HEK293 (cell line): ENCODE results near the gene CUEDC1.

Source experiments
- CTCF ChIA-PET: fragments of 350-600 bp; formaldehyde crosslinking; extraction: SDS; loops from one replicate; lab custom pipeline; 2021; ENCODE audit warnings: antibody characterized with exemption; lab: Yijun Ruan, JAX
- POLR2A ChIA-PET: fragments of 300-600 bp; formaldehyde crosslinking; extraction: SDS; loops from one replicate; lab custom pipeline; 2020; ENCODE audit warnings: antibody characterized with exemption, inconsistent platforms; lab: Yijun Ruan, JAX
- H3K27ac ChIP-seq: fragments of 200-500 bp; sonication (Bioruptor generic); 2 replicates; pipeline ENCODE4 v1.5.1; 2014; ENCODE audit warnings: low read depth, low read length, control low read depth, inconsistent platforms; ENCODE audit errors: extremely low read depth
- H3K36me3 ChIP-seq, 2 experiments: fragments of 200-500 bp in 1 of 2; sonication (Bioruptor generic) in 1 of 2; 1 replicate in 1 of 2; 2 replicates in 1 of 2; pipeline ENCODE4 v1.5.1; 2014 to 2017; ENCODE audit warnings: inconsistent platforms in 2 of 2, low read length in 2 of 2; ENCODE audit not compliant: control insufficient read depth in 2 of 2, insufficient read depth in 1 of 2
- H3K4me1 ChIP-seq: fragments of 200-500 bp; sonication (Bioruptor generic); 2 replicates; pipeline ENCODE4 v1.5.1; 2014; ENCODE audit warnings: mild to moderate bottlenecking, low read length, inconsistent platforms; ENCODE audit not compliant: control insufficient read depth, insufficient read depth
- H3K4me3 ChIP-seq: 2 replicates; pipeline ENCODE4 v1.5.1; 2011; ENCODE audit warnings: low read depth, mild to moderate bottlenecking, control low read depth, low read length, moderate library complexity
- H3K9me3 ChIP-seq: fragments of 200-500 bp; sonication (Bioruptor generic); 2 replicates; pipeline ENCODE4 v1.5.1; 2014; ENCODE audit warnings: low read depth, low read length, inconsistent platforms; ENCODE audit not compliant: control insufficient read depth, insufficient read depth
- KLF1 ChIP-seq: fragments of 450-650 bp; formaldehyde crosslinking; IDR thresholded peaks from 2 replicates; pipeline ENCODE4 v1.5.1; 2016; ENCODE audit warnings: missing biosample characterization, missing genetic modification characterization
- KLF16 ChIP-seq: fragments of 450-650 bp; formaldehyde crosslinking; IDR thresholded peaks from 2 replicates; pipeline ENCODE4 v1.5.1; 2017; ENCODE audit warnings: missing biosample characterization, missing genetic modification characterization
- OSR2 ChIP-seq: fragments of 450-650 bp; formaldehyde crosslinking; IDR thresholded peaks from 2 replicates; pipeline ENCODE4 v1.5.1; 2016; ENCODE audit warnings: missing biosample characterization, missing genetic modification characterization
- PRDM1 ChIP-seq: fragments of 450-650 bp; formaldehyde crosslinking; IDR thresholded peaks from 2 replicates; pipeline ENCODE4; 2016; ENCODE audit warnings: missing biosample characterization, missing genetic modification characterization
- ZBTB1 ChIP-seq: fragments of 450-650 bp; formaldehyde crosslinking; IDR thresholded peaks from 2 replicates; pipeline ENCODE4 v1.5.1; 2016; ENCODE audit warnings: missing biosample characterization, missing genetic modification characterization
- ZNF10 ChIP-seq: fragments of 450-650 bp; formaldehyde crosslinking; IDR thresholded peaks from 2 replicates; pipeline ENCODE4 v1.5.1; 2017; ENCODE audit warnings: missing biosample characterization, missing genetic modification characterization
- ZNF23 ChIP-seq: fragments of 450-650 bp; formaldehyde crosslinking; IDR thresholded peaks from 2 replicates; pipeline ENCODE4 v1.5.1; 2016; ENCODE audit warnings: missing biosample characterization, missing genetic modification characterization, borderline replicate concordance
- ZNF335 ChIP-seq: fragments of 450-650 bp; formaldehyde crosslinking; conservative IDR thresholded peaks from 2 replicates; pipeline ENCODE4 v1.5.1; 2016; ENCODE audit warnings: missing biosample characterization, missing genetic modification characterization
- ZNF394 ChIP-seq: fragments of 450-650 bp; formaldehyde crosslinking; IDR thresholded peaks from 2 replicates; pipeline ENCODE4 v1.5.1; 2016; ENCODE audit warnings: missing biosample characterization, missing genetic modification characterization, mild to moderate bottlenecking, moderate library complexity, borderline replicate concordance
- ZNF530 ChIP-seq: fragments of 450-650 bp; formaldehyde crosslinking; IDR thresholded peaks from 2 replicates; pipeline ENCODE4 v1.5.1; 2016; ENCODE audit warnings: low read depth, missing biosample characterization, missing genetic modification characterization
- ZNF701 ChIP-seq: fragments of 450-650 bp; formaldehyde crosslinking; IDR thresholded peaks from 2 replicates; pipeline ENCODE4 v1.5.1; 2016; ENCODE audit warnings: missing biosample characterization, missing genetic modification characterization
- TF ChIP-seq, protein P1 (sequence below): fragments of 450-650 bp; formaldehyde crosslinking; IDR thresholded peaks from 2 replicates; pipeline ENCODE4 v1.5.1; 2016; ENCODE audit warnings: missing biosample characterization, missing genetic modification characterization
- TF ChIP-seq, protein P2 (sequence below): fragments of 450-650 bp; formaldehyde crosslinking; IDR thresholded peaks from 2 replicates; pipeline ENCODE4 v1.5.1; 2017; ENCODE audit warnings: missing biosample characterization, missing genetic modification characterization
- TF ChIP-seq, protein P3 (sequence below): fragments of 450-650 bp; formaldehyde crosslinking; IDR thresholded peaks from 2 replicates; pipeline ENCODE4 v1.5.1; 2016; ENCODE audit warnings: missing biosample characterization, missing genetic modification characterization
- TF ChIP-seq, protein P4 (sequence below): fragments of 450-650 bp; formaldehyde crosslinking; IDR thresholded peaks from 2 replicates; pipeline ENCODE4 v1.5.1; 2016; ENCODE audit warnings: missing biosample characterization, missing genetic modification characterization
- TF ChIP-seq, protein P5 (sequence below): fragments of 450-650 bp; formaldehyde crosslinking; IDR thresholded peaks from 2 replicates; pipeline ENCODE4 v1.5.1; 2016; ENCODE audit warnings: missing biosample characterization, missing genetic modification characterization

The CUEDC1 gene

DNA sequence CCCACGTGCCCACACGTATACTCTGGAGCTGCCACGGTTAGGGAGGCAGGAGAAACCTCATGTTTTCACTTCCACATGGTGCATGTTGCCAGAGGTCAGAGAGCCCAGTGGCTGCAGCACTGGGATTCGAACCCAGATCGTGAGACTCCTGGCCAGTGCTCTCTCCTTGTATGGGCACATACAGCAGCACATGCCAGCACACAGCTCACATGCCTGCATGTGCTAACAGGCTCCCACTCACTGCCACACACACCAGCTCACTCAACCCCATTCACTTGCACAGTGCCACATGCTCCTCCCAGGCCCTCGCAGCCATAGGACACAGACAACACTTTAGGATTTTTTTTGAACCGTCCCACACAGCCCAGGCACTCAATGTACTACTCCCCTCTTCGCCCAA is 55.8 kb downstream of the CUEDC1 start:
- CTCF ChIA-PET: interaction anchor here (0.5 to 2.6 kb wide), 6 partner anchors 8 to 67 kb away, joined by 3 to 14 read pairs (median 6); no protein-coding TSS in a partner anchor
- Histone ChIP-seq H3K9me3 (no peaks in the 10 kb centered on the region), H3K4me3 (no peak overlapping the region)
- POLR2A ChIA-PET: interaction anchor here (1.0 to 2.0 kb wide), 2 partner anchors 56 to 108 kb away, joined by 5 to 9 read pairs; partner anchors contain the start of genes CUEDC1 and SRSF1
- TF ChIP-seq ZBTB1 (no peak), PRDM1 (tag by site-specific recombination) (peak; percentile 44; the same call in 1 of the 2 replicates), ZNF23 (tag by site-specific recombination) (no peak), ZNF530 (tag by site-specific recombination) (no peak)
- TF ChIP-seq, protein P1, sequence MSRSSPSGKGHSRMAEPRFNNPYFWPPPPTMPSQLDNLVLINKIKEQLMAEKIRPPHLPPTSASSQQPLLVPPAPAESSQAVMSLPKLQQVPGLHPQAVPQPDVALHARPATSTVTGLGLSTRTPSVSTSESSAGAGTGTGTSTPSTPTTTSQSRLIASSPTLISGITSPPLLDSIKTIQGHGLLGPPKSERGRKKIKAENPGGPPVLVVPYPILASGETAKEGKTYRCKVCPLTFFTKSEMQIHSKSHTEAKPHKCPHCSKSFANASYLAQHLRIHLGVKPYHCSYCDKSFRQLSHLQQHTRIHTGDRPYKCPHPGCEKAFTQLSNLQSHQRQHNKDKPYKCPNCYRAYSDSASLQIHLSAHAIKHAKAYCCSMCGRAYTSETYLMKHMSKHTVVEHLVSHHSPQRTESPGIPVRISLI (tag by site-specific recombination): no peak
- TF ChIP-seq, protein P2, sequence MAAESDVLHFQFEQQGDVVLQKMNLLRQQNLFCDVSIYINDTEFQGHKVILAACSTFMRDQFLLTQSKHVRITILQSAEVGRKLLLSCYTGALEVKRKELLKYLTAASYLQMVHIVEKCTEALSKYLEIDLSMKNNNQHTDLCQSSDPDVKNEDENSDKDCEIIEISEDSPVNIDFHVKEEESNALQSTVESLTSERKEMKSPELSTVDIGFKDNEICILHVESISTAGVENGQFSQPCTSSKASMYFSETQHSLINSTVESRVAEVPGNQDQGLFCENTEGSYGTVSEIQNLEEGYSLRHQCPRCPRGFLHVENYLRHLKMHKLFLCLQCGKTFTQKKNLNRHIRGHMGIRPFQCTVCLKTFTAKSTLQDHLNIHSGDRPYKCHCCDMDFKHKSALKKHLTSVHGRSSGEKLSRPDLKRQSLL (tag by site-specific recombination): no peak
- TF ChIP-seq, all 188 proteins: peak for 1
- no peaks in the 10 kb centered on the region for H3K36me3 ChIP-seq
- no peak overlapping the region for H3K27ac ChIP-seq
- no peaks in the 10 kb centered on the region for H3K4me1 ChIP-seq

DNA sequence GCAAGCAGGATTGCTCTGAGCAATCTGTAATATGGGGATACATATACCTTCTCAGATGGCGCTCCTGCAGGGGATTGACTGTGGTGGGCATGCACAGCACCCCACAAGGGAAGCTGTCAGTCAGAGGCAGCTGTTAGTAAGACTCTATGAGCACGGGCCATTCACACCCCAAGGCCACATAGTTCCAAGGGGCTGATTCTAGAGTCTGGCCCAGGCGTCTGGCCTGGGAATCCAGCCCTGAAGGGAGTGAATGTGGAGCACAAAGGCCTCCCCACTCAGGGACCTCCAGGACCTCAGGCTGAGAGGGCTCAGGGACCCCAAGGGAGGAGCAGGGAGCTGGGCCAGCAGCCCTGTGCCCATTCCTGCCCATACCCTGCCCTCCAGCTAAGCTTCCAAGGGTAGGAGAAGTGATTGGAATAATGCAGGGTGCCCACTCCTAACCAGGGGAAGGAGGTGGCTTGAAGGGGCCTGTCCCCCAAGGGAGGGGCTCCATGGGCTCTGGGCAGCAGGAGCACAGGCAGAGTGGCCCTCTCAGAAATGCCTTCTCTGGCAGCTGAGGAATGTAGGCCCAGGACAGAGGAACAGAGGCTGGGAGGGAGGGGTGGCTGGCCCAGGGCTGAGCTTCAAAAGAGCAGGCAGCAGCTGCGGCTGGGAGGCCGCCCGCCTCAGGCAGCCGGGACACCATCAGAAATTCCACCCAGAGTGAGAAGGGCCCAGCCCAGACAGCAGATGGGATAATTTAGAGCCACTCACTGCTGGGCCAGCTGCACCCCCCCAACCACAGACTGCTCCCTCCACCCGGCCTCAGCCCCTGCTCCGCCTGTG is 56.5 kb downstream of the CUEDC1 start:
- no peak overlapping the region for H3K4me3 ChIP-seq
- H3K4me1 ChIP-seq: no peaks in the 10 kb centered on the region
- no peaks in the 10 kb centered on the region for H3K36me3 ChIP-seq
- H3K9me3 ChIP-seq: no peaks in the 10 kb centered on the region
- ChIA-PET CTCF (interaction anchor here (0.5 to 2.6 kb wide), 7 partner anchors 7 to 91 kb away, joined by 3 to 14 read pairs (median 5); no protein-coding TSS in a partner anchor), POLR2A (interaction anchor here (0.8 to 1.0 kb wide), 2 partner anchors 16 to 109 kb away, joined by 3 to 5 read pairs; partner anchors contain the start of gene SRSF1)
- H3K27ac ChIP-seq: no peak overlapping the region
- TF ChIP-seq ZNF335 (tag by site-specific recombination): peak; percentile 36; the same call in 1 of the 2 replicates
- no peak for TF ChIP-seq ZNF701
- peak; percentile 48 for TF ChIP-seq KLF1
- peak; percentile 66; the same call in 1 of the 2 replicates for TF ChIP-seq ZNF10 (tag by site-specific recombination)

DNA sequence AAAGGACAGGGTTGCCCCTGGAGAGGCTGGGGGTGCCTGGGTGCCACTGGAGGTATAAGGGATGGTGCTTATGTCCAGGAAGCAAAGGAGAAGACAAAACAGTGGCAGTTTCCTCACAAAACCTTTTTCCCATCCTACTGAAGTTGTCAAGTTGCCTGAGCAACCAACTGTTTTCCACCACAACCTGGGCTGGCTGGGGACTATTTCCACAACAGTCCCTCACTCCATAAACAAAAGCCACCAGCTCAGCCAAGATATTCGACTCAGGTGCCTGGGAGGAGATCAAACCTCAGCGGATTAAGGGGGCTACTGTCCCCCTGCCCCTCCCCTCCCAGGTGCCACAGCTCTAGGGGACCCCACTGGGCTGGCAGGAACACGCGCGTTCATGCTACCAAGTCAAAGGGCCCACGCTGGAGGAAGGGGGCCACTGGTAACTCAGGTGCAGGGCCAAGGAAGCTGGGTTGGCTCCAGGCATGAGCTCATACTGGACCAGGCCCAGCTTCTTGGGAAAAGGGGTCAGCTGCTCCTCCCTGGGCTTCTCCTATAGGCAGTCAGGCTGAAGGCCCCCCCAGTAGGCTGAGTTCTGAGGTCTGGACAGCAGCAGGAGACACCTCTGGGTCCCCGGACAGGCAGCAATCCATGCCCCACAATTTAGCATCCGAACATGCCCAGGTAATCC is 59.7 kb downstream of the CUEDC1 start:
- peaks cover 6% of the 10 kb centered on the region for H3K4me1 ChIP-seq
- ChIA-PET CTCF (interaction anchor here (0.6 to 1.2 kb wide), 4 partner anchors 8 to 104 kb away, joined by 3 to 4 read pairs (median 3); no protein-coding TSS in a partner anchor), POLR2A (no interaction called here)
- TF ChIP-seq, protein P3, sequence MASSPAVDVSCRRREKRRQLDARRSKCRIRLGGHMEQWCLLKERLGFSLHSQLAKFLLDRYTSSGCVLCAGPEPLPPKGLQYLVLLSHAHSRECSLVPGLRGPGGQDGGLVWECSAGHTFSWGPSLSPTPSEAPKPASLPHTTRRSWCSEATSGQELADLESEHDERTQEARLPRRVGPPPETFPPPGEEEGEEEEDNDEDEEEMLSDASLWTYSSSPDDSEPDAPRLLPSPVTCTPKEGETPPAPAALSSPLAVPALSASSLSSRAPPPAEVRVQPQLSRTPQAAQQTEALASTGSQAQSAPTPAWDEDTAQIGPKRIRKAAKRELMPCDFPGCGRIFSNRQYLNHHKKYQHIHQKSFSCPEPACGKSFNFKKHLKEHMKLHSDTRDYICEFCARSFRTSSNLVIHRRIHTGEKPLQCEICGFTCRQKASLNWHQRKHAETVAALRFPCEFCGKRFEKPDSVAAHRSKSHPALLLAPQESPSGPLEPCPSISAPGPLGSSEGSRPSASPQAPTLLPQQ: 0 out of 2 replicates have a peak, but pooled peaks have one; percentile 17
- TF ChIP-seq ZNF394 (tag by site-specific recombination): peak; percentile 58; the same call in 1 of the 2 replicates
- TF ChIP-seq OSR2 (tag by site-specific recombination): no peak
- TF ChIP-seq, protein P4, sequence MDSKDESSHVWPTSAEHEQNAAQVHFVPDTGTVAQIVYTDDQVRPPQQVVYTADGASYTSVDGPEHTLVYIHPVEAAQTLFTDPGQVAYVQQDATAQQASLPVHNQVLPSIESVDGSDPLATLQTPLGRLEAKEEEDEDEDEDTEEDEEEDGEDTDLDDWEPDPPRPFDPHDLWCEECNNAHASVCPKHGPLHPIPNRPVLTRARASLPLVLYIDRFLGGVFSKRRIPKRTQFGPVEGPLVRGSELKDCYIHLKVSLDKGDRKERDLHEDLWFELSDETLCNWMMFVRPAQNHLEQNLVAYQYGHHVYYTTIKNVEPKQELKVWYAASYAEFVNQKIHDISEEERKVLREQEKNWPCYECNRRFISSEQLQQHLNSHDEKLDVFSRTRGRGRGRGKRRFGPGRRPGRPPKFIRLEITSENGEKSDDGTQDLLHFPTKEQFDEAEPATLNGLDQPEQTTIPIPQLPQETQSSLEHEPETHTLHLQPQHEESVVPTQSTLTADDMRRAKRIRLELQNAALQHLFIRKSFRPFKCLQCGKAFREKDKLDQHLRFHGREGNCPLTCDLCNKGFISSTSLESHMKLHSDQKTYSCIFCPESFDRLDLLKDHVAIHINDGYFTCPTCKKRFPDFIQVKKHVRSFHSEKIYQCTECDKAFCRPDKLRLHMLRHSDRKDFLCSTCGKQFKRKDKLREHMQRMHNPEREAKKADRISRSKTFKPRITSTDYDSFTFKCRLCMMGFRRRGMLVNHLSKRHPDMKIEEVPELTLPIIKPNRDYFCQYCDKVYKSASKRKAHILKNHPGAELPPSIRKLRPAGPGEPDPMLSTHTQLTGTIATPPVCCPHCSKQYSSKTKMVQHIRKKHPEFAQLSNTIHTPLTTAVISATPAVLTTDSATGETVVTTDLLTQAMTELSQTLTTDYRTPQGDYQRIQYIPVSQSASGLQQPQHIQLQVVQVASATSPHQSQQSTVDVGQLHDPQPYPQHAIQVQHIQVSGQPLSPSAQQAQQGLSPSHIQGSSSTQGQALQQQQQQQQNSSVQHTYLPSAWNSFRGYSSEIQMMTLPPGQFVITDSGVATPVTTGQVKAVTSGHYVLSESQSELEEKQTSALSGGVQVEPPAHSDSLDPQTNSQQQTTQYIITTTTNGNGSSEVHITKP (tag by site-specific recombination): no peak
- no peak for TF ChIP-seq KLF16
- TF ChIP-seq, protein P5, sequence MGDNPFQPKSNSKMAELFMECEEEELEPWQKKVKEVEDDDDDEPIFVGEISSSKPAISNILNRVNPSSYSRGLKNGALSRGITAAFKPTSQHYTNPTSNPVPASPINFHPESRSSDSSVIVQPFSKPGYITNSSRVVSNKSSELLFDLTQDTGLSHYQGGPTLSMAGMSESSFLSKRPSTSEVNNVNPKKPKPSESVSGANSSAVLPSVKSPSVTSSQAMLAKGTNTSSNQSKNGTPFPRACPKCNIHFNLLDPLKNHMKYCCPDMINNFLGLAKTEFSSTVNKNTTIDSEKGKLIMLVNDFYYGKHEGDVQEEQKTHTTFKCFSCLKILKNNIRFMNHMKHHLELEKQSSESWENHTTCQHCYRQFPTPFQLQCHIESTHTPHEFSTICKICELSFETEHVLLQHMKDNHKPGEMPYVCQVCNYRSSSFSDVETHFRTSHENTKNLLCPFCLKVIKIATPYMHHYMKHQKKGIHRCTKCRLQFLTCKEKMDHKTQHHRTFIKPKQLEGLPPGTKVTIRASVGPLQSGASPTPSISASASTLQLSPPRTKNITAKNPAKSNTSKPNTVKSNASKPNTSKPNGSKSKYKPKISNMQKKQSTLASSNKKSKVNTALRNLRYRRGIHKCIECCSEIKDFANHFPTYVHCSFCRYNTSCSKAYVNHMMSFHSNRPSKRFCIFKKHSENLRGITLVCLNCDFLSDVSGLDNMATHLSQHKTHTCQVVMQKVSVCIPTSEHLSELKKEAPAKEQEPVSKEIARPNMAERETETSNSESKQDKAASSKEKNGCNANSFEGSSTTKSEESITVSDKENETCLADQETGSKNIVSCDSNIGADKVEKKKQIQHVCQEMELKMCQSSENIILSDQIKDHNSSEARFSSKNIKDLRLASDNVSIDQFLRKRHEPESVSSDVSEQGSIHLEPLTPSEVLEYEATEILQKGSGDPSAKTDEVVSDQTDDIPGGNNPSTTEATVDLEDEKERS: no peak
- H3K27ac ChIP-seq: no peak overlapping the region
- H3K36me3 ChIP-seq: no peaks in the 10 kb centered on the region
- no peak overlapping the region for H3K4me3 ChIP-seq
- no peaks in the 10 kb centered on the region for H3K9me3 ChIP-seq
